Measurements from ENCODE around the gene PLTP. TPM values are rescaled to one million over a fixed set of nuclear protein-coding genes. Genes with fewer than 3 reads are reported as not detected.

The PLTP gene
- total RNA-seq, 1 donor from 2014 or later = 156 TPM

DNA sequence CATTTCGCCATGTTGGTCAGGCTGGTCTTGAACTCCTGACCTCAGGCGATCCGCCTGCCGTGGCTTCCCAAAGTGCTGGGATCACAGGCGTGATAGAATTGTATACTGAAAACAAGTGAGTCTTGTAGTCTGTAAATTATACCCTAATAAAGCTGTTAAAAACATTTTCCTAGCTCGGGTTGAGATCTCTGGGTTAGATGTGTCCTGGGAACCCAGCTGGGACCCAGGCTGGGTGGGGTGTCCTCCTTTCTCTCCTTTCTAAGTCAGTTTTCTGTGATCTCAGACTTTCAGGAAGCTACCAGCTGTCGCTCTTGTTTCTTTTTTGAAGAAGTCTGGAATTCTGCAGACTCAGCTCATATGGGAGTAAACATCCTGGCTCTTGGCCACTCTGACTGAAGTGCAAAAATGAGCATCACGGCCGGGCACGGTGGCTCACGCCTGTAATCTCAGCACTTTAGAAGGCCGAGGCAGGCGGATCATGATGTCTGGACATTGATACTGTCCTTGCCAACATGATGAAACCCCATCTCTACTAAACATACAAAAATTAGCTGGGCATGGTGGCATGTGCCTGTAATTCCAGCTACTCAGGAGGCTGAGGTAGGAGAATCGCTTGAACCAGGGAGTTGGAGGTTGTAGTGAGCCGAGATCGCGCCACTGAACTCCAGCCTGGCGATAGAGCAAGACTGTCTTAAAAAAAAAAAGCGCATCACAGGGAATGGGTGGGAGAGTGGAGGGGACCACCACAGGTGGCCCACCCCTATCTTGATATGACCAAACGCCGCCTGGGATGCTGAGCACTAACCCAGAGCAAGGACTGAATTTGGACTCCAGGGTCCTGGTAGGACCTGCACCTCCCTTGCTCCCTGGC is 12.7 kb upstream of the PLTP start:
- ATAC-seq (peak; percentile 61), DNase-seq (ENCODE audit: missing footprints) (no peak)
- intact Hi-C loops (cut with DNase I) = no loop called here

DNA sequence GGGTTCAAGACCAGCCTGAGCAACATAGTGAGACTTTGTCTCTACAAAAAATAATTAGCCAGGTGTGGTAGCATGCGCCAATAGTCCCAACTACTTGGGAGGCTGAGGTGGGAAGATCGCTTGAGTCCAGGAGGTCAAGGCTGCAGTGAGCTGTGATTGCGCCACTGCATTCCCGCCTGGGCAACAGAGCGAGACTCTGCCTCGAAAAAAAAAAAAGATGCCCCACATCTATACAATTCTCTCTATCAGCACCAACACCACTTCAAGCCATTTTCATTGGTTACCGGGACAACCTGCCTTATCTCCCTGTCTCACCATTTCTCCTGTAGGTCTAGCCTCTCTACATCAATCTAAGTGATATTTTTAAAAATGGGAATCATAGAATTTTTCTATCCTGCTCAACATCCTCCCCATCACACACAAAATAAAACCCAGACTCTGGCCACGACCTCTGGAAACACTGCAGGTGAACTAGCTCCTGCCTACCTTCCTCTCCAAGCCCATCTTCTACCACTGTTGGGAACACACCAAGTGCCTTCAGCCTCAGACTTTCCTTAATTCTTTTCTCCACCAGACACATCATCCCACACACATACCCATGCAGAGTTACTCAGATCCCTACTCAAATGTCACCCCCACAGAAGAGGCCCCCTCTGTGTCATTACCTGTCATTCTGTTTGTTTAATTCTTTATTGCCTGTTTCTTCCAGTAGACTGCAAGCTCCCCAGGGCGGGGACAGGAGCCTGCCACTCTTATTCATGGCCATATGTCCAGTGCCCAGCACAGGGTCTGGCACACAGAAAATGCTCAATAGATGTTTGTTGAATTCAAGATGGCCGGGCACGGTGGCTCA is 9.6 kb upstream of the PLTP start:
- no peak for ATAC-seq
- no peak for DNase-seq (ENCODE audit: missing footprints)
- intact Hi-C loops (cut with DNase I) = no loop called here

DNA sequence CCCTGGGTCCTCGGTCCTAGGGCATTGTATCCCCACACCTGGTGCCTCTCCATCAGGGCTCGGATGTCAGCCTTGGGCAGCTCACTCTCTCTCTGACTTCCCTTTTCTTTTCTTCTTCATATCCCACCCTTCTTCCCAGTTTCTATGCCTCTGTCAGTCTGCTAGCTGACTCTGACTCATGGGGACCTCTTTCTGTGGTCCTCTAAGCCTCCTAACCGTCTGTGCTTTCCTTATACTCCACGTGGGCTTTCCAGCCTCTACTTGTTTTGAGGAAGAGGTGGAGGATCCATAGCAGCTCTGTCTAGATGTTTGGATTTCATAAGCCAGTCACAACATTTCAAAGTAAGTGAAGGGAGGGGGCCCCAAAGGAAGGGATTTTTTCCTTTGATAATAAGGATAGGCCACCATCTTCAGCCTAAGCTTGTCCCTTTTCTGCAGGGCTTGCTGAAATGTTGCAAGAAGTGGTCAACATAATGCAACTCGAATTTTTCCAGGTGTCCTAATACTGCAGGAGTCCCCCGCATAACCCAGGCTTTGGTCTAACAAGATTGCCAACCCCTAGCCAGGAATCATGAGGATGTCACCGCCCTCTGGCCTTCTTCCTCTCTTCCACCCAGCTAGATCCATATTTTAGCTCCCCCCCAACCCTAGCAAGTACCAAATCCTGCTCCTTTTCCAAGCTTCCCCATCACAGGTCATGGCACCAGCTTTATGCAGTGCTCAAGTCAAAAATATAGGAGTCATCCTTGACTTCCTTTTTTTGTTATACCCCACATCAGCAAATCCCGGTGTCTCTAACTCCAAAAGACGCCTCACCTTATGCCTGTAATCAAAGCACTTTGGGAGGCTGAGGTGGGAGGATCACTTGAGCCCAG is 8.7 kb upstream of the PLTP start:
- no peak for DNase-seq (ENCODE audit: missing footprints)
- intact Hi-C loops (cut with DNase I) = no loop called here
- ATAC-seq = no peak

DNA sequence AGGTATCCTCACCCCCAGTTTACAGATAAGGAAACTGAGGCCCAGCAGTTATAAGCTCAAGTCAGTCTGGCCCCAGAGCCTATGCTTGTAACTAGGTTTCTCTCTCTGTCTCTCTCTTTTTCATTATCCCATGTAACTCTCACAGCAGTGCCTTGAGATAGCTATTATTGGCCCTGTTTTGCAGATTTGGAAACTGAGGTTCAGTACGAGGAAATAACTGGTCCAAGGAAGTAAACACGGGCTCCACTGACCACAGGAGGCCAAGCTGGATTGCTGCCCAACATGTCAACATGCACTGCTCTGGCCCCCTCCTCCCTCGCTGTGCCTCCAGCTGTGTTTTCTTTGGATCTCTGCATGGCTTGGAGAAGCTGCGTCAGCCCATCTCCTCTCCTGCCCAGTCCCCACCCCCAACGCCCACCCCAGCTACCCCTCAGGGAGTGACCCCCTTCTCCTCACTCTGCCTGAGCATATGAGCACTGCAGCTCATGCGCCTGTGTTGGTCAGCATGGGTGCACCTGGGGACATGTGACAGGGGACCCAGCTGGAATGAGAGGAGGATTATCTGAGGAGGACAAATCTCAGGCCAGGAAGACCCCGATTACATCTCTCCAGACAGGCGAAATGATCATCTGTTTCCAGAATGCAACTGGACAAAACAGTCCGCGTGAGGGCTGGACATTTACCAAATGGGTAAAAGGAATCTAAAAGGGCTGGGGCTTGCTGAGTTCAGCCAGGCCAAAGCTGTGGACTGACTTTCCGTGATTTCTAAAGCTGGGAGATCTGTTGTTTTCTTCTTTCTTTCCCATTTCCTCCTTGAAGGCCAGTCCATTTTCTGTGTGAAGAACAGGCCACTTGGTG is 7.8 kb upstream of the PLTP start:
- intact Hi-C loops (cut with DNase I) = no loop called here
- DNase-seq (ENCODE audit: missing footprints) (peak; percentile 89), ATAC-seq (peak; percentile 81)

DNA sequence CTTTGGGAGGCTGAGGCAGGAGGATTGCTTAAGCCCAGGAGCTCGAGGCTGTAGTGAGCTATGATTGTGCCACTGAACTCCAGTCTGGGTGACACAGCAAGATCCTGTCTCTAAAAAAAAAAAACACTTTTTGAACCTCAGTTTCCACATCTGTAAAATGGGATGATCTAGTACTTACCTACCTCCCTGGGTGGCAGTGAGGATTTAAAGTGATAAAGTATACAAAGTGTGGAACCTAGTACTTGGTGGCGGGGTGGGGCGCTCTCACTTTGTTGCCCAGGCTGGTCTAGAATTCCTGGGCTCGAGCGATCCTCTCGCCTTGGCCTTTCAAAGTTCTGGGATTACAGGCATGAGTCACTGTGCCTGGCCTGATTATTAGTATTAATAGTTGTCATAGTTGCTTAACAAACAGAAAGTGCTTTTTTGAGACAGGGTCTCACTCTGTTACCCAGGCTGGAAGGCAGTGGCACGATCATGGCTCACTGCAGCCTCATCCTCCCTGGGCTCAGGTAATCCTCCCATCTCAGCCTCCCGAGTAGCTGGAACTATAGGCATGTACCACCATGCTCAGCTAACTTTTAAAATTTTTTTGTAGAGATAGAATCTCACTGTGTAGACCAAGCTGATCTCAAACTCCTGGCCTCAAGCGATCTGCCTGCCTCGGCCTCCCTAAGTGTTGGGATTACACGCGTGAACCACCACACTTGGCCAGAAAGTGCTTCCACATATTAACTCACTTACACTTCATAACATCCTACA is 7.0 kb upstream of the PLTP start:
- intact Hi-C loops (cut with DNase I) = no loop called here
- DNase-seq (ENCODE audit: missing footprints) (no peak), ATAC-seq (no peak)

DNA sequence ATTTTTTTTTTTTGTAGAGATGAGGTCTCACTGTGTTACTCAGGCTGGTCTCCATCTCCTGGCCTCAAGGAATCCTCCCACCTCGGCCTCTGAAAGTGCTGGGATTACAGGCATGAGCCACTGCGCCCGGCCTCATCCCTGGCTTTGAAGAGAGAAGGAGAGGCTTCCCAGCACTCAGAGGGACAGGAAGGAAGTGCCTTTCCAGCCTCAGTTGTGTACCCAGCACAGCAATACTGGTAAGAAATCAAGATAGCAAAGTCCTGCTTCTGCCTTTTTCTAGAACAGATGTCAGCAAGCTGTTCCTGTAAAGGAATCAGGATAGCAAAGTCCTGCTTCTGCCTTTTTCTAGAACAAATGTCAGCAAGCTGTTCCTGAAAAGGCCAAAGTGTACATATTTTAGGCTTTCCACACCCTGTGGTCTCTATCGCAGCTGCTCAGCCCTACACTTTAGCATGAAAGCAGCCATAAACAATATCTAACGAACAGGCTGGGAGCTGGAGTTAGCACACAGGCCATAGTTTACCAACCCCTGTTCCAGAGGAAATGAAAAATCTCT is 6.3 kb upstream of the PLTP start:
- no peak for DNase-seq (ENCODE audit: missing footprints)
- ATAC-seq = peak; percentile 57
- intact Hi-C loops (cut with DNase I) = no loop called here

DNA sequence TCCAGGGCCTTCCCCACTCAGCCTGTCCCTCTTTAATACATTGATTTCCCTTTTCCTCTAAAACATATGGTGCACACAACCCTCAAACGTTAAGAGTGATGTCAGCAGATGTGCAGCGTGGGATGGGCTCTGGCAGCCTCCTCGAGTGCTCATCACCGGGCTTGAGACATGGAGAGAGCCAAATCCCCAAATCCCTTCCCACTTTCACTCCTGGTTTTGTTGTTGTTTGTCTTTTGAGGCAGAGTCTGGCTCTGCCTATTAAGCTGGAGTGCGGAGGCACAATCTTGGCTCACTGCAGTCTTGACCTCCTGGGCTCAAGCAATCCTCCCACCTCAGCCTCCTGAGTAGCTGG is 5.8 kb upstream of the PLTP start:
- ATAC-seq = peak; percentile 30

DNA sequence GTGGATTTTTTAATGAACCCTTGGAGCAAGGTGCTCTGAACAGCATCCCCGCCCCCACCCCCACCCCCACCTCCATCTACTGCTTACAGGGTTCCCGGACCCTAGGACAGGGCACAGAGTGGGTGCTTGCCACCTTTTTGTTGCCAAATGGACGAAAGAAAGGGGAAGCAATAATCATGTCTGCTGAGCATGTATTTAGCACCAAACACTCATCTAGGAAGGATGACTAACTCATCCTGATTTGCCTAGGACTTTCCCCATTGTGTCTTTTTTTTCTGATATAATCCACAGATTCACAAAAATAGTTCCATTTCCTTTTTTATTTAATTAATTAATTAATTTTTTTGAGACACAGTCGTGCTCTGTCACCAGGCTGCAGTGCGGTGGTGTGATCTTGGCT is 1.2 kb upstream of the PLTP start:
- DNase-seq (ENCODE audit: missing footprints) = no peak
- ATAC-seq = no peak
- intact Hi-C loops (cut with DNase I) = no loop called here

More for the DNA sequence above, 5.8 kb upstream of the PLTP start:
- DNase-seq (ENCODE audit: missing footprints) = no peak
- intact Hi-C loops (cut with DNase I) = no loop called here

DNA sequence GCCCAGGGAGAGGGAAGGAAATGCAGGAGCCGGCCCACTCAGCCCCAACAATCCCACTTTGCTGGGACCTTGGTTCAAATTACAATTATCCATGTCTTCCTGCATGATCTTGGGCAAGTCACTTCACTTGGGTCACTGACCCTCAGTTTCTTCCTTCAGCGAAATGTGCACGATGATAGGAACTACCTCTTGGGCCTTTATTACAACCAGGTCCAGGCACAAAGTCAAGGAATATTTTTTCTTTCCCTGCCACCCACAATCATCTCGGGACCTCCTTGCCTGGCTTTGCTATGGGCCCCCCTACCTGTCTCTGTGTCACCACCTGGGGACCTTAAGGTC is 358 bp upstream of the PLTP start:
- ATAC-seq (no peak), DNase-seq (ENCODE audit: missing footprints) (no peak)
- intact Hi-C loops (cut with DNase I) = no loop called here

DNA sequence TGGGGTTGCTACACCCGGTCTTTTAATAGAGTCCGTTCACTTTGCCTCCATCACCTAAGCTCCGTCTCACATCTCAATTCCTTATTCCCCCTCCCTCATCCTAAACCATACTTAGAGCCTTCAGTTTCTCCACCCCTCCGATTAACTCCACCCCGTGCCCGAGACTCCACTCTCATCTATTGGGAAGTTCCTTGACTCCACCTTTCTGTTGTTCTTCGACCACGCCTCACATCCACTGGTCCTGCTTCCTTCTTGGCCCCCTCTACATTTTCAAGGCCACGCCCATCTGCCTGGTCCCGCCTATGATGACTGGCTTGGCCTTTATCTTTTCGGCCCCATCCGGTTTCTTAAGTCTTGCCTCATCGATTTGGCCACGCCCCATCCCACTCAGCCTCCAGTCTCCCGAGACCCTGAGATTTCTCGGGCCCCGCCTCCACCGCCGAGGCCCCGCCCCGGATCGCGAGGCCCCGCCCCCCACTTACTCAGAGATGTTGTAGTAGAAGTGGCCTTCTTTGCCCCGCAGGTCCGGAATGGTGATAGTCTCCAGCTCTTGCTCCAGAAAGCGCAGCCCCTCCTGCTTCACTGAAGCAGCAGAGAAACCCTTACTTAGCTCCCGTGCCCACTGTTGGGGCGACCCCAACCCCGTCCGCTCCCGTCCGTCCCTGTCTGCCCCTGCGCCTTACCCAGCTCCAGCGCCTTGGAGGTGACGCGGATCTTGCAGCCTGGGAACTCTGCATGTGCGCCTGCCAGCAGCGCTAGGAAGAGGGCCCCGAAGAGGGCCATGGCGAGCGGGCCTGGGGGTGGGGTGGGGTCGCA is 1.1 kb downstream of the PLTP start:
- intact Hi-C loops (cut with DNase I) = loop anchor here (1.0 to 2.0 kb wide), 2 partner anchors 19 to 24 kb away; partner anchors contain the start of gene PCIF1
- ATAC-seq = peak; percentile 84

DNA sequence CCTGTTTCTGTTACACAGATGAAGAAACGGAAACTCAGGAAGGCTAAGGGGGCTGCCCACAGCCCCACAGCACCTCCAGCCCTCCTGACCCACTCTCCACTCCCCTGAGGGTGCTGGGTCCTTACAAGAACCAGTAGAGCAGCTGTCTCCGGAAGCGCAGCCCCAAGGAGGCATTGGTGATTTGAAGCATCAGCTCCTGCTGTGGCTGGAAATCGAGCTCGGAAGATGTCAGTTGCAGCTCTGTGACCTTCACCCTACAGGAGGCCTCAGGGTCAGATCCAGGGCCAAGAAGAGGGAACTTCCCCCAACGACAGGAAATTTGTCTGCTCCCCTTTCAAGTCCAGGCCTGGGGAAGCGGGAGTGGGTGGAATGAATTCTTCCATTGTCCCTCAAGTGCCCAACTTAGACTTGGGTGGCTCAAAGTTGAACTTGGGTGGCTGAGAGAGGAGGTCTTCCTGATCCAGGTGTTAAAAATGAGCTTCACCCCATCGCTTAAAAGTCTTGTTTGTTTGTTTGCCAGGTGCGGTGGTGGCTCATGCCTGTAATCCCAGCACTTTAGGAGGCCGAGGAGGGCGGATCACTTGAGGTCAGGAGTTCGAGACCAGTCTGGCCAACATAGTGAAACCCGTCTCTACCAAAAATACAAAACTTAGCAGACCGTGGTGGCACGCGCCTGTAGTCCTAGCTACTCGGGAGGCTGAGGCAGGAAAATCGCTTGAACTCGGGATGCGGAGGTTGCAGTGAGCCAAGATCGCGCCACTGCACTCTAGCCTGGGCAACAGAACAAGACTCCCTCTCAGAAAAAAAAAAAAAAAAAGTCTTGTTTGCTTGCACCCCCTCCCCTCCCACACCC is 1.9 kb downstream of the PLTP start:
- no peak for DNase-seq (ENCODE audit: missing footprints)
- ATAC-seq = no peak
- intact Hi-C loops (cut with DNase I) = loop anchor here (1.0 to 2.0 kb wide), 2 partner anchors 18 to 25 kb away; partner anchors contain the start of gene PCIF1

More for the DNA sequence above, 1.1 kb downstream of the PLTP start:
- DNase-seq (ENCODE audit: missing footprints) = peak; percentile 96

DNA sequence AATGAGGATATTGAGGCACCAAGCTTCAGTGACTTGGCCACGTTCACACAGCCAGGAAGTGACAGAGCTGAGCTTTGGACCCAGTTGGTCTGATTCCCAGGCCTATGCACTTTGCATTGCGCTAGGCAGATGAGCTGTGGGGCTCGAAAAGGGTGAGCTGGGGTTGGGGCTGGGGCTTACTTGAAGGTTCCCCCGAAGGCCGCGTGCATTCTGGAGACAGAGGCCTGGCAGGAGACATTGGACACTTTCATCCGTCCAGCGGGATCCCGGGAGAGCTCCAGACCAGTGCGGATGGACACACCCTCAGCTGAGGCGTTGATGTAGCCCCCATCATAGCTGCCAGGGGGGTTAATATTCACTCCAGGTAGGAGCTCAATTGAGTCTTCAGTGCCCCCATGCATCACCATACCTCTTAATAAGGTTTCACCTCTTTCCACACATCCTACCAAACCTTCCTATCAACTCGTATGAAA is 2.6 kb downstream of the PLTP start:
- intact Hi-C loops (cut with DNase I) = no loop called here
- no peak for ATAC-seq
- no peak for DNase-seq (ENCODE audit: missing footprints)

DNA sequence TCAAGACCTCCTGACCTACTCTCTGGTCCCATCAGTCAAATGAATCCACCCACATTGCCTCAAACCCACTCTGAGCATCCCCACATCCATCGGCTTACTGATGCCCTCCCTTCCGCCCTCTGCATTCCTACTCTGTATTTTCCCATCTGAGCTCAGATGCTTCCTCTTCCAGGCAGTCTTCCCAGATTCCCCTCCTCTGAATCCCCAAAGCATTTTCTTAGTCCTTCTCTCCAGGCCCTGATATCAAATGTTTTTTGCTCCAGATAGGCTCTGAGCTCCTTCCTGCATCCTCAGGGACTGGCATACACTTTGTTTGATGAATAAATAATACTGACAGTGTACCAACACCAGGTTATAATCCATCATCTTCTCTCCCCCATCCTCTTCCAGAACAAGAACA is 3.9 kb downstream of the PLTP start:
- DNase-seq (ENCODE audit: missing footprints) = no peak
- ATAC-seq = no peak
- intact Hi-C loops (cut with DNase I) = no loop called here

DNA sequence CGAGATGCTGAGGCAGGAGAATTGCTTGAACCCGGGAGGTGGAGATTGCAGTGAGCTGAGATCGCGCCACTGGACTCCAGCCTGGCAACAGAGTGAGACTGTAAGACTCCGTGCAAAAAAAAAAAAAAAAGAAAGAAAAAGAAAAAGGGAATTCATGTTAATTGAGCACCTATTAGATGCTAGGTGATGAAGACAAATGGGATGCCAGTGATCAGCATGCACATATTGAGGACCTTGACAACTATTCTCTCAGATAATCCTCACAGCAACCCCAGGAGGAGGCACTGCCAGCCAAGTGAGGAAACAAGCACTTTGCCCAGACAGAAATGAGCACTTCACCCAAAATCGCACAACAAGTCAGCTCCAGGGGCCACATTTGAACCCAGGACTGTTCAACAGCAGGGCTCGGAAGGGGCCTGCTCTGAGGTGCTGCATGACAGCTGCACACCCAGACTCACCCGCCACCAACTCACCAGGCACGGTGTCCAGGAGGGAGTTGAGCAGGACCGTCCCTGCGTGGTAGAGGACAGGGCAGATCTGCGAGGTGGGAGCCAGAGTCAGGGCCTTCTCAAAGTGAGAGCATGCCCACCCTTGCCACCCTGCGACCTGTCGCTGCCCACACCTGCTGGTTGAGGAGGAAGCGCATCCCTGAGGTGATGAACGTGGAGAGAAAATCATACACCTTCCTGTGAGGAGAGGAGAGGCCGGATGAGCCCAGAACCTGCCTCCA is 4.6 kb downstream of the PLTP start:
- no peak for DNase-seq (ENCODE audit: missing footprints)
- intact Hi-C loops (cut with DNase I) = no loop called here
- no peak for ATAC-seq

Data from Right ventricle myocardium inferior (tissue), 1 donor.